K562 (cell line): ENCODE measurements around the gene SLC26A8. TPM values are rescaled to one million over a fixed set of nuclear protein-coding genes. Genes with fewer than 3 reads are reported as not detected.

Source experiments
- BACH1 ChIP-seq: fragments of 200-800 bp; sonication (Bioruptor generic); IDR thresholded peaks from 2 replicates; pipeline ENCODE4 v1.6.1; 2016; ENCODE audit warnings: missing genetic modification characterization, missing compliant biosample characterization
- BRCA1 ChIP-seq, 2 experiments: fragments of 450-650 bp in 1 of 2; sonication (generic) in 1 of 2; formaldehyde crosslinking in 1 of 2; IDR thresholded peaks; 2 replicates each; pipeline versions ENCODE4 v1.5.0 to v1.6.1; 2017 to 2020; ENCODE audit warnings: mild to moderate bottlenecking in 1 of 2, missing genetic modification reagents in 1 of 2
- CHD4 ChIP-seq: fragments of 200-600 bp; sonication (generic); IDR thresholded peaks from 3 replicates; pipeline ENCODE4 v1.6.1; 2012; ENCODE audit warnings: low read depth, mild to moderate bottlenecking, mixed read lengths, low read length, inconsistent platforms; ENCODE audit not compliant: insufficient read depth, insufficient replicate concordance, poor library complexity, severe bottlenecking
- E2F3 ChIP-seq: fragments of 250-450 bp; sonication (Bioruptor Pico); IDR thresholded peaks from 2 replicates; pipeline ENCODE4 v1.4.0; 2020; ENCODE audit warnings: mild to moderate bottlenecking
- E2F5 ChIP-seq: sonication (generic); formaldehyde crosslinking; IDR thresholded peaks from 2 replicates; pipeline ENCODE4 v1.8.0; 2022; ENCODE audit warnings: mild to moderate bottlenecking, missing genetic modification reagents
- EP400 ChIP-seq: fragments of 450-650 bp; IDR thresholded peaks from 2 replicates; pipeline ENCODE4 v1.6.1; 2017; ENCODE audit warnings: antibody characterized with exemption, mild to moderate bottlenecking, moderate library complexity
- HMGXB4 ChIP-seq: sonication (generic); formaldehyde crosslinking; IDR thresholded peaks from 2 replicates; pipeline ENCODE4 v1.8.1; 2023; ENCODE audit warnings: mild to moderate bottlenecking, missing genetic modification reagents
- HSF4 ChIP-seq: fragments of 250-450 bp; sonication (Bioruptor Pico); IDR thresholded peaks from 2 replicates; pipeline ENCODE4 v2.1.2; 2022; ENCODE audit warnings: mild to moderate bottlenecking, moderate library complexity, borderline replicate concordance
- MEIS2 ChIP-seq: fragments of 450-650 bp; IDR thresholded peaks from 2 replicates; pipeline ENCODE4 v1.6.1; 2014; ENCODE audit warnings: mild to moderate bottlenecking; ENCODE audit not compliant: partially characterized antibody
- NR2C2 ChIP-seq, 2 experiments: fragments of 200-800 bp in 1 of 2; sonication (Bioruptor generic) in 1 of 2; sonication (generic) in 1 of 2; formaldehyde crosslinking in 1 of 2; IDR thresholded peaks; 2 replicates each; pipeline versions ENCODE4 v1.6.1 to v1.8.0; 2016 to 2022; ENCODE audit warnings: mild to moderate bottlenecking in 1 of 2, missing compliant biosample characterization in 1 of 2, missing genetic modification characterization in 1 of 2, missing genetic modification reagents in 1 of 2
- NRF1 ChIP-seq, 2 experiments: fragments of 450-650 bp; IDR thresholded peaks in 1 of 2; conservative IDR thresholded peaks in 1 of 2; 2 replicates each; pipeline ENCODE4 v1.6.1; 2014; ENCODE audit warnings: mild to moderate bottlenecking in 2 of 2
- RBM15 ChIP-seq: fragments of 200-400 bp; formaldehyde crosslinking; IDR thresholded peaks from 2 replicates; pipeline ENCODE4 v1.6.1; 2018; ENCODE audit warnings: mild to moderate bottlenecking, low read length, moderate library complexity; ENCODE audit not compliant: insufficient read depth
- RBM39 ChIP-seq: fragments of 200-400 bp; formaldehyde crosslinking; optimal IDR thresholded peaks from 2 replicates; pipeline ENCODE3; 2018; ENCODE audit warnings: low read depth, low read length
- TAF1 ChIP-seq: IDR thresholded peaks from 2 replicates; pipeline ENCODE4 v1.6.1; 2011; ENCODE audit warnings: mild to moderate bottlenecking, low read length, moderate library complexity; ENCODE audit not compliant: insufficient read depth, control insufficient read depth, severe bottlenecking; ENCODE audit errors: extremely low read depth
- ZBTB9 ChIP-seq: fragments of 450-650 bp; formaldehyde crosslinking; IDR thresholded peaks from 2 replicates; pipeline ENCODE4 v1.4.0; 2020; ENCODE audit warnings: mild to moderate bottlenecking, moderate library complexity
- ZNF740 ChIP-seq, 3 experiments: fragments of 200-800 bp in 1 of 3; sonication (Bioruptor generic) in 1 of 3; sonication (generic) in 1 of 3; formaldehyde crosslinking in 1 of 3; IDR thresholded peaks; 2 replicates each; pipeline versions ENCODE4 v1.6.1 to v1.8.0; 2016 to 2022; ENCODE audit warnings: mild to moderate bottlenecking in 2 of 3, missing compliant biosample characterization in 2 of 3, missing genetic modification characterization in 2 of 3, missing genetic modification reagents in 1 of 3
- ZNF76 ChIP-seq: fragments of 250-450 bp; sonication (Bioruptor Pico); IDR thresholded peaks from 2 replicates; pipeline ENCODE4 v1.4.0; 2020; ENCODE audit warnings: mild to moderate bottlenecking, moderate library complexity, borderline replicate concordance
- polyA plus RNA-seq, 8 experiments: library from polyadenylated mRNA; depleted of rRNA in 4 of 8; stranded (reverse) in 5 of 8; unstranded in 3 of 8; fragments of >200 nt; fragmentation: Nextera tagmentation in 2 of 8; fragmentation: Illumina TruSeq in 1 of 8; extraction: Ambion mirVana in 2 of 8; extraction: Trizol in 1 of 8; gene quantifications; 2 replicates each; pipeline versions ENCODE4 v1.2.1 to v1.2.3, GENCODE V29; 2011 to 2014; ENCODE audit warnings: inconsistent platforms in 1 of 8, missing spikeins in 1 of 8
- total RNA-seq, 7 experiments: library from RNA; depleted of rRNA in 6 of 7; stranded (reverse); fragments of >200 nt in 6 of 7; fragmentation: Illumina TruSeq in 2 of 7; extraction: Trizol in 2 of 7; gene quantifications; 2 replicates each; pipeline versions ENCODE4 v1.2.1 to v1.2.3, GENCODE V29; 2011 to 2021; ENCODE audit warnings: low replicate concordance in 1 of 7

SLC26A8 gene
- total and polyA plus RNA-seq, 9 of the 15 experiments (the other 6 are each of a cell fraction or from before 2014, with no cell fraction given) = not detected

- TF ChIP-seq NRF1 (conservative IDR thresholded peaks at IDR 0.05 in 1 of 2, IDR thresholded peaks at IDR 0.05 in 1 of 2) = peak; percentile 97
- TF ChIP-seq E2F3 = peak; percentile 61; the same call in 1 of the 2 replicates
- TF ChIP-seq ZBTB9 (CRISPR knock-in tag) = peak; percentile 69; the same call in 1 of the 2 replicates
- peak; percentile 93 for TF ChIP-seq TAF1
- TF ChIP-seq EP400 = peak; percentile 66
- TF ChIP-seq NR2C2 (CRISPR knock-in tag; IDR thresholded peaks at IDR 0.05) = peak; percentile 66
- 0 out of 2 replicates have a peak, but pooled peaks have one; percentile 13 for TF ChIP-seq NR2C2 (tag; IDR thresholded peaks at IDR 0.05)
- no peak for TF ChIP-seq HMGXB4 (CRISPR knock-in tag)
- peak; percentile 86 for TF ChIP-seq CHD4
- TF ChIP-seq E2F5 (CRISPR knock-in tag) = no peak
- TF ChIP-seq BRCA1 (IDR thresholded peaks at IDR 0.05) = no peak
- no peak for TF ChIP-seq BRCA1 (CRISPR knock-in tag; IDR thresholded peaks at IDR 0.05)
- TF ChIP-seq ZNF76 (CRISPR knock-in tag) = 0 out of 2 replicates have a peak, but pooled peaks have one; percentile 19
- peak; percentile 81 for TF ChIP-seq MEIS2
- TF ChIP-seq RBM15 = no peak
- TF ChIP-seq BACH1 (tag) = 0 out of 2 replicates have a peak, but pooled peaks have one; percentile 29
- no peak for TF ChIP-seq RBM39
- TF ChIP-seq HSF4 (CRISPR knock-in tag) = no peak
- peak; percentile 78; the same call in 1 of the 2 replicates for TF ChIP-seq ZNF740 (CRISPR knock-in tag; IDR thresholded peaks at IDR 0.05)
- TF ChIP-seq ZNF740 (tag; IDR thresholded peaks at IDR 0.05) = no peak
Measured at GRCh38 chr6:35920793-35921732, 103.4 kb downstream of the SLC26A8 start, which contains the start of gene SRPK1 (continued).
